Stimulated activated CD8-positive, alpha-beta memory T cell treated with anti-CD3 and anti-CD28 coated beads, Interleukin-7, amount 100 ng/mL, for 24 hours (primary cell): ENCODE data around the gene ZNF846.
"Not testable (repeated sequence)": the region's sequence is repeated elsewhere in the genome, so short reads cannot be mapped to it uniquely, and the experiment has no call there.

Experiments
- DNase-seq: peaks from one replicate; pipeline ENCODE4 v3.0.0-alpha.2; 2020; ENCODE audit warnings: low read depth

Gene ZNF846

DNA sequence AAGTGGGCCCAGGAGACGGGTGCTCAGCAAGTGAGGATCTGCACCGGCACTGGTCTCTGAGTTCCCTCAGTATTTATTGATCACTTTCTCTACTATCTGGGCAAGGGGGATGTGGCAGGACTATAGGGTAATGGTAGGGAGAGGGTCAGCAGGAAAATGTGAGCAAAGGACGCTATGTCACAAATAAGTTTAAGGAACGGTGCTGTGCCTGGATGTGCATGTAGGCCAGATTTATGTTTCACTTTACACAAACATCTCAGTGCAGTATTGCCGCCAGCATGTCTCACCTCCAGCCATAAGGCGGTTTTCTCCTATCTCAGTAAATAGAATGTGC, 15.6 kb upstream of the ZNF846 start:
- not testable (repeated sequence) for DNase-seq

DNA sequence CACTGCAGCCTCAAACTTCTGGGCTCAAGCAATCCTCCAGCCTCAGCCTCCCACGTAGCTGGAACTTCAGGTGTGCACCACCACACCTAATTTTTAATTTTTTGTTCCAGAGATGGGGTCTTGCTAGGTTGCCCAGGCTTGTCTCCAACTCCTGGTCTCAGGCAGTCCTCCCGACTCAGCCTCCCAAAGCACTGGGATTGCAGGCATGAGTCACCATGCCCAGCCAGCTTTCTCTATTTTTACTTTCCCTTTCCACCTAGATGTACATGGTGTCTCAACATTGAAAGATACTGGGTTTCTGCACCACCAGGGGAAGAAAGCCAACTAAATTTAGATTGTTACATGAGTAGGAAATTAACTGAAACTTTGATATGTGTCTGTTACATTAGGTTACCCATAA, 13.8 kb upstream of the ZNF846 start:
- no peak for DNase-seq

DNA sequence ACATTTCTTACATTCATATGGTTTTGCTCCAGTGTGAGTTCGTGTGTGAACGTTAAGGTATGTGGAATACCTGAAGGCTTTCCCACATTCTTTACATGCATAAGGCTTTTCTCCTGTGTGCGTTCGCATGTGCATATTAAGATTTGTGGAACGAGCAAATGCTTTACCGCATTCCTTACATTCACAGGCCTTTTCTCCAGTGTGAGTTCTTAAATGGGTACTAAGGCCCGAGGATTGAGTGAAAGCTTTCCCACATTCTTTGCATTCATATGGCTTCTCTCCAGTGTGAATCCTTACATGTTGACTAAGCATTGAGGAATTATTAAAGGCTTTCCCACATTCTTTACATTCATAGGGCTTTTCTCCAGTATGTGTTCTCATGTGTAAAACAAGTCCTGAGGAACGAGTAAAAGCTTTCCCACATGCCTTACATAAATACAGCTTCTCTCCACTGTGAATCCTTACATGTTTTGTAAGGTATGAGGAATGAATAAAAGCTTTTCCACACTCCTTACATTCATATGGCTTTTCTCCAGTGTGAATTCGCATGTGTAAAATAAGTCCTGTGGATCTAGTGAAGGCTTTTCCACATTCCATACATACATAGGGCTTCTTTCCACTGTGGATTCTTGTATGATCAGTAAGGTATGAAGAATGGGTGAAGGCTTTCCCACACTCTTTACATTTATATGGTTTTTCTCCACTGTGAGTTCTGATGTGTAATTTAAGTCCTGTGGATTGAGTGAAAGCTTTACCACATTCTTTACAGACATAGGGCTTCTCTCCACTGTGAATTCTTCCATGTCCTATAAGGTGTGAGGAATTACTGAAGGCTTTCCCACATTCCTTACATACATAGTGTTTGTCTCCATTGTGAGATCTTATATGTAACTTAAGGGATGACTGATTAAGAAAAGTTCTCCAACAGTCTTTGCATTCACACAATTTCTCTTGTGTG, 10.7 kb downstream of the ZNF846 start:
- no peak for DNase-seq

DNA sequence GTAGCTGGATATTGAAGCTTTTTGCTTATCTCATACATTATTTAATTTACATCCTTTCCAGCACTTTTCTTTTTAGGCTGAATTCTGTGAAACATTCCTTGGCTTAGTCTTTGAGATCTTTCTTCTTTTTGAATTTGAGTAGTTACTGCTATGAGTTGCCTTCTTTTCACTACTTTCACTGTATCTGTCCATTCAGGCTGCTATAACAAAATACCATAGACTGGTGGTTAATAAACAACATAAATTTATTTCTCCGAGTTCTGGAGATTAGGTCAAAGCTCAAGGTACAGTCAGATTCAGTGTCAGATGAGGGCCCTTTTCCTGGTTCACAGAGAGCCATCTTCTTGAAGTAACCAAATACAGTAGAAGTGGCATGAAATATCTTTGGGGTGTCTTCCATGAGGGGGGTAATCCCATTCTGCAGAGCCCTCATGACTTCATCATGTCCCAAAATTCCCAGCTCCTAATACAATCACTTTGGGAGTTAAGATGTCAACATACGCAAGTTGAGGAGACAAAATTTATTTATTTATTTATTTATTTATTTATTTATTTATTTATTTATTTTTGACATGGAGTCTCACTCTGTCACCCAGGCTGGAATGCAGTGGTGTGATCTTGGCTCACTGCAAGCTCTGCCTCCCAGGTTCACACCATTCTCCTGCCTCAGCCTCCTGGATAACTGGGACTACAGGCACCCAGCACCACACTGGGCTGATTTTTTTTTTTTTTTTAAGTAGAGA, 15.7 kb downstream of the ZNF846 start:
- no peak for DNase-seq

DNA sequence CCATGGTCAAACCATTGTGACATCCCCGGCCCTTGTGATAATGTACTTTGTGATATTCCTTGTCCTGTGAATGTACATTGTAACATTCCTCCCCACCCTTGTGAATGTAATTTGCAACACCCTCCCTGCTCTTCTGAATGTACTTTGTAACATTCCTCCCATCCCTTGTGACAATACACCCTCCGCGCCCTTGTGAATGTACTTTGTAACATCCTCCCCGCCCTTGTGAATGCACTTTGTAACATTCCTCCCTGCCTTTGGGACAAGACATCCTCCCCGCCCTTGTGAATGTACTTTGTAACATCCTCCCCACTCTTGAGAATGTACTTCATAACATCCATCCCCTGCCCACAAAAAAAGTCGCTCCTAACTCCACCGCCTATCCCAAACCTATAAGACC, 17.1 kb downstream of the ZNF846 start:
- no peak for DNase-seq

DNA sequence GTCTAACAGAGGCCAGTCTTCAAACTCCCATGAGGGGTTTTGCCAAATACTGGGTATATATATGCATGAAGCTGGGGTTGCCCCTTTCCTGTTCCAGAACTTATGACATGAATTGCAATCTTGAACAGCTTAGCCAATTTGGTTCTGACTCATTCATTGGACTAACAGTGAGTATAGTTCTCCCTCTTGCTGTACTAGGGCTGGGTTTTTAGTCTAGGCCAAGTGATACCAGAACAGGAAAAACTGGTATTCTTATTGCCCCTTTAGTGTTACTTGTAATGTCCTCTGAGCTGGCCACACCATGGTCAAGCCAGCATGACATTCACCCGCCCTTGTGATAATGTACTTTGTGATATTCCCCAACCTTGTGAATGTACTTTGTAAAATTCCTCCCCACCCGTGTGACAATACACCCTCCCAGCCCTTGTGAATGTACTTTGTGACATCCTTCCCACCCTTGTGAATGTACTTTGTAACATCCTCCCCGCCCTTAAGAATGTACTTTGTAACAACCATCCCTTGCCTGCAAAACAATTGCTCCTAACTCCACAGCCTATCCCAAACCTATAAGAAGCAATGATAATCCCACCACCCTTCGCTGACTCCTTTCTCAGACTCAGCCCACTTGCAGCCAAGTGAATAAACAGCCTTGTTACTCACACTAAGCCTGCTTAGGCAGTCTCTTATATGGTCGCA, 26.9 kb downstream of the ZNF846 start:
- DNase-seq = no peak

DNA sequence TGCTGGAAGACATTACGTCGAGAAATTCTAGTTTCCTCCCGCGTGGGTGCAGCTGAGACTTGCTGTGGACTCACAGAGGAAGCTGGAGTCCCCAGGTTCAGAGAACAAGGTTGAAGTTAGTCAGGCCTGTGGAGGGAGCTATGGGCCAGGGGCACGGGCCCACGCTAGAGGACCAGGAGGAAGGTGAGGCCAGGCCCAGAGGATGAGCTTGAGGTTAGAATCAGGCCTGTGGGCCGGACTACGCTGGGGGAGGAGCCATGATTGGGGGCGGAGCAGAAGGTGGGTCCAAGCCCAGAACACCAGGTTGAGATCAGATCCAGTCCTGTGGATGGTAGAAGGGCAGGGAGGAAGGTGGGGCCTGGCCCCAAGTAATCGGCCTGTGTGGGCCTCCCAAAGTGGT, 32.6 kb downstream of the ZNF846 start:
- no peak for DNase-seq

DNA sequence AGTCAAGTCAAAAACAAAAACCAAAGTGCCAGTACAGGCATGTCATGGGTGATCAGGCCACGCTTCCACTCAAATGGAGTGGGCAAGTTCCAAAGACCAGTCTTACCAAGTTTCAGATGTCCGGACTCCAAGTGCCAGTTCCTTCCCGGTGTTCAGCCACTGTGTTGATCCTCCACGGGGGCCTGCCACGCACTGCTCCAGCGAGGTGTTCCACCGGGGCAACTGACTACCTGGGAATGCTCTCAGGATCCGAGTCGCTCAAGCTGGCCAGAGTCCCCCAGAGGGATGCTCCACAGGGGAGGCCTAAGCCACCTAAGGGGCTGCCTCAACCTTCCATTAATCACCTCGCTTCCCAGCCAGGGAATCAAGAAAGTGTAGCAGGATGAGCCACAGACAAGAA, 38.5 kb downstream of the ZNF846 start:
- DNase-seq = not testable (repeated sequence)

DNA sequence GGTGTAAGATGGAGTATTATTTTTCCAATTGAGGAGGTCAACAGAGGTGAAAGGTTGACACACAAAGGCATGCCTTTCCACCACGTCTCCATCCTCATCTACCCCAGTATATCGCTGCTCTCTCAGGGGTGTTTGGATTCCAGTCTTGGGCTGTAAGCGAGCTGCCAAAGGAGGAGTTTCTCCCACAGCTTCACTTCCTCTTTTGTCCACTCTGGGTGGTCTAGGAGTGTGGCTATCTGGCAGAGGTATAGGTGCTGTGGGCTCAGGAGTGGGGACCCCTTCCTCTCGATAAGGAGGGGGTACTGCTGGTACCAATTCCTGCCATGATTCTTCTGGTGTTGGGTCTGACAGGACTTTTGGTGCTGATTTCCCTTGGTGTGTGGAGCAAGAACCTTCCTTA, 39.4 kb downstream of the ZNF846 start:
- DNase-seq = no peak

DNA sequence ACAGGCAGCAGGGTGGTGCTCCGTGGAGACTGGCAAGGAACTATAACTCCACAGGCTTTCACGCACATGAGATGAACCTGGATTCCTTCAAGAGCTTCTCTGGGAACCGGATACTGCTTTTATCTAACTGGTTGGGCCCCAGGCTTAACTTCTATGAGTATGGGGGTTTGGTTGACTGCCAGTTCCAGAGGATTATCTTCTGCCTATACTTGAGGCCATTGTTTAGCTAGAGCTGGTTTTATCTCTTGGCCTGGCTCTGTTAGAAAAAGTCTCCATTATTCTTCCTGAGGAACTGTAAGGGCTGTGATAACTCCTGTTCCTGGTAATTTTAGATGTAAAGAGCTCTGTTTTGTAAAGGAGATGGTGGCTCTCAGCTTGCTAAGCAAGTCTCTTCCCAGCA, 40.9 kb downstream of the ZNF846 start:
- DNase-seq = no peak

DNA sequence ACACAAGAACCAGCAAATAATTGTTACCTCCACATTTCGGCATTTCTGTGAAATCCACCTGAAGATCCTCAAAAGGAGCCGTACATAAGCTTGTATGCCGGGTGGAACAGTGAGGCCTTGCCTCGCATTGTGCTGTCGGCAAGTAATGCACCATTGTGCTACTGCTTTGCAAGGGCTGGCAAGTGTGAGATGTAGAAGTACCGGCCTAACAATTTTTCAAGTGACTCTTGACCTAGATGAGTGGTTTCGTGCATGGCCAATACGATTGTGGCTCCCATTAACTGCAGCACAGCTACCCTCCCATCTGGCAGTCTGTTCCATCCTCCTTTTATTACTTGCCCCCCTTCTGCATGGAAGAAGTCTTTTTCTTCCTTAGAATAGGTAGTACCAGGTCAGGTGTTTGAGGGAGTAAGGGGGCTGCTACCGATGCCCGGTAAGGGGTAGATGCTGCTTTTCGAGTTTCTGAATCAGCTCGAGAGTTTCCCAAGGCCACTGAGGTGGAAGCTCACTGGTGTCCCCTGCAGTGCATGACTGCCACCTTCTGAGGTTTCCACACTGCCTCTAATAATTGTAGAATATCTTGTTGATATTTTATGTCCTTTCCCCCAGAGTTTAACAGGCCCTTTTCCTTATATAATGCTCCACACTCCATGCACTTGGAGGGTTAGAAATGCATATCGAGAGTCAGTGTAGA, 42.9 kb downstream of the ZNF846 start:
- not testable (repeated sequence) for DNase-seq

DNA sequence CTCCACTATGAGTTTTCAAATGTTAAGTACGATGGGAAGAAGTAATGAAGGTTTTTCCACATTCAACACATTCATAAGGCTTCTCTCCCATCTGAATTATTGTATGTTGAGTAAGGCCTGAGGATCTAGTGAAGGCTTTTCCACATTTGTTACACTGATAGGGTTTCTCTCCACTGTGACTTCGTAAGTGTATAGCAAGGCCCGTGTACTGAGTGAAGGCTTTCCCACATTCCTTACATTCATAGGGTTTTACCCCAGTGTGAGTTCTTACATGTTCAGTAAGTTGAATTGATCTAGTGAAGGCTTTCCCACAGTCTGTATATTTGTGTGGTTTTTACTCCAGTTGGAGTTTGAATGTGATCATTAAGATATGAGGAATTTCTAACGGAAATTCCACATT, 44.4 kb downstream of the ZNF846 start:
- DNase-seq = no peak

DNA sequence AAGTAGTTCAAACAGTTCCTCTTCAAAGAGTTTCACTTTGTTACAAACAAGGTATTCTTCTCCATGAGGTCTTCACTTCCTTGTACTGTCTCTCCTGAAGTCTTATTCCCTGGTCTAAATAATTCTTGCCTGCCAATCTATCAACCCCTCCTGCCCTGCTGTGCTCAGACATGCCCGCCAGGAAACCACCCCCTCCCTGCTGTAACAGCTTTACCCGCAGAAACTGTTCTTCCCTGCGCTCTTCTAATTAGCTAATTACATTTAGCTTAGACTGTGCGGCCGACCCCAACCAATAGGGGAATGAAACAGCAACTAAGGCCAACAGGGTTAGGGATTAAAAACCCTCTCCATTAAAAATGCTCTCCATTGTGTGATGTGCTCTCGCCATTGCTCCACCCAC, 46.7 kb downstream of the ZNF846 start:
- no peak for DNase-seq

DNA sequence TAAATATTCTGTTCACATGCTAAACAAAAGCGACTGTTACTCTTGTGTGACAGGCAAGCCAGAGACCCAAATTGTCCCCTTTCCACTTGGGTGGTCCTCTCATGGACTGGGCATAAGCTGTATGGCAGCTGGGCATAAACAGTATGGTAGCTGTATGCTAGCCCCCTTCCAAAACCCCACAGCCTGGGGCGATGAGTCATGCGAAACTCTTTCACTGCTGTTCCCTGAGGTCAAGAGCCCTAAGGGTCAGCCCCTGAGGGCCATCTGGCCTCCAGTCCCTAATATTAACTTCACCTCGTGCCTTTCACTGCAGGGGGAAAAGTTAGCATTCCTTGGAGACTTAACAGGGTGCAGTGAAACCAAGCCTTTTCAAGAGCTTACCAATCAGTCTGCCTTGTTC, 48.0 kb downstream of the ZNF846 start:
- DNase-seq = no peak

DNA sequence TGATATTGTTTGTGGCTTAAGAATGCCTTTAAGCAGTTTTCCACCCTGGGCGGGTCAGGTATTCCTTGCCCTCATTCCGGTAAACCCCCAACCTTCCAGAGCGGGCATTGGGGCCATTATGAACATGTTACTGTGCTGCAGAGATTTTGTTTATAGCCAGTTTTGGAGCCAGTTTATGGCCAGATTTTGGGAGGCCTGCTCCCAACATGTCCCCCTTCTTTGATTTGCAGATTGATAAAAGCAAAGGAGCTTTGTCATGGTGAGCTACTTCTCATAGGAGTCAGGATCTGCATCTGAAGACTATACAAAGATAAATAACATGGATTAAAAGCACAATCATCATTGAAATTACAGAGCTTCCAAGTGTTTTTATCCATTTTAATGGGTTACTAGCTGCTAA, 56.7 kb downstream of the ZNF846 start:
- no peak for DNase-seq

DNA sequence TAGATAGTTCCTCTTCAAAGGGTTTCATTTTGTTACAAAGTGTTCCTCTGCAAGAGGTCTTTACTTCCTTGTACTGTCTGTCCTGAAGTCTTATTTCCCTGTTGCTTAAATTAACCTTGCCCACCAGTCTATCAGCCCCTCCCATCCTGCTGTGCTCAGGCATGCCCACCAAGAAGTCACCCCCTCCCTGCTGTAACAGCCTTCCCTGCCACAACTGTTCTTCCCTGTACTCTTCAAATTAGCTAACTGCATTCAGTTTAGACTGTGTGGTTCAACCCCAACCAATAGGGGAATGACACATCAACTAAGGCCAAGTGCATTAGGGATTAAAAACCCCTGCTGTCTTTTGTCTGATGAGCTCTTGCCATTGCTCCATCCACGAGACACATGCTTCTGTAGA, 59.2 kb downstream of the ZNF846 start:
- DNase-seq = no peak

DNA sequence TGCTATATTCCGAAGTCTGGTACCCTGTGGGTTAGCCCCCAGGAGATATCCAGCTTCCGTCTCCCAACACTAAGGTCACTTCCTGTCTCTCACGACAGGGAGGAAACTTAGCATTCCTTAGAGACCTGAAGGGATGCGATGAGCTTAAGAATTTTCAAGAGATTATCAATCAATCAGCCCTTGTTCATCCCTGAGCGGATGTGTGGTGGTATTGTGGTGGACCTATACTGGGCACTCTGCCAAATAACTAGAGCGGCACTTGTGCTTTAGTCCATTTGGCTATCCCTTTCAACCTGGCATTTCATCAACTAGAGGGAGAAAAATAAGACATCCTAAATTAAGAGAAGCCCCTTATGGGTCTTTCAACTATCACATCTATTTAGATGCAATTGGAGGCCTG, 62.7 kb downstream of the ZNF846 start:
- no peak for DNase-seq

DNA sequence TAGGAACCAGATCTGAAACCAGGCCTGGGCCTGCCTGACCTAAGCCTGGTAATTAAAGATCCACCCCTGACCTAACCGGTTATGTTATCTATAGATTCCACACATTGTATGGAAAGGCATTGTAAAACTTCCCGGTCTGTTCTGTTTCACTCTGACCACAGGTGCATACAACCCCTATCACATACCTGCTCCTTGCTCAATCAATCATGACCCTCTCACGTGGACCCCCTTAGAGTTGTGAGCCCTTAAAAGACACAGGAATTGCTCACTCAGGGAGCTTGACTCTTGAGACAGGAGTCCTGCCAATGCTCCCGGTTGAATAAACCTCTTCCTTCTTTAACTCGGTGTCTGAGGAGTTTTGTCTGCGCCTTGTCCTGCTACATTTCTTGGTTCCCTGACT, 66.4 kb downstream of the ZNF846 start:
- DNase-seq = no peak
